HEK293T (cell line): Measurements from ENCODE around the gene STX7.

Experiments
- CTCF ChIA-PET: fragments of 350-600 bp; formaldehyde crosslinking; extraction: SDS; loops from one replicate; lab custom pipeline; 2021; ENCODE audit warnings: antibody characterized with exemption, inconsistent platforms; lab: Yijun Ruan, JAX
- POLR2A ChIA-PET: fragments of 350-600 bp; formaldehyde crosslinking; extraction: SDS; loops from one replicate; lab custom pipeline; 2020; ENCODE audit warnings: antibody characterized with exemption, inconsistent platforms; lab: Yijun Ruan, JAX
- DNase-seq: peaks from one replicate; pipeline ENCODE4 v3.0.0; 2012; ENCODE audit warnings: mixed read lengths; ENCODE audit errors: extremely low spot score
- ARNT ChIP-seq: fragments of 450-650 bp; IDR thresholded peaks from 2 replicates; pipeline ENCODE4 v1.6.1; 2017; ENCODE audit warnings: mild to moderate bottlenecking
- BHLHE40 ChIP-seq: fragments of 450-650 bp; IDR thresholded peaks from 2 replicates; pipeline ENCODE4 v1.6.1; 2016; ENCODE audit warnings: mild to moderate bottlenecking, moderate library complexity, borderline replicate concordance
- CTBP1 ChIP-seq: fragments of 450-650 bp; IDR thresholded peaks from 2 replicates; pipeline ENCODE4 v1.6.1; 2016; ENCODE audit warnings: borderline replicate concordance
- ELF4 ChIP-seq: fragments of 450-650 bp; IDR thresholded peaks from 2 replicates; pipeline ENCODE4 v1.6.1; 2017; ENCODE audit warnings: antibody characterized with exemption
- FOXA1 ChIP-seq: fragments of 450-650 bp; IDR thresholded peaks from 2 replicates; pipeline ENCODE4 v1.6.1; 2016; ENCODE audit warnings: mild to moderate bottlenecking
- FOXK2 ChIP-seq: fragments of 450-650 bp; IDR thresholded peaks from 2 replicates; pipeline ENCODE4 v1.6.1; 2016; ENCODE audit warnings: mild to moderate bottlenecking
- FOXM1 ChIP-seq: fragments of 450-650 bp; IDR thresholded peaks from 2 replicates; pipeline ENCODE4 v1.6.1; 2017; ENCODE audit warnings: mild to moderate bottlenecking, borderline replicate concordance
- HDGF ChIP-seq: fragments of 450-650 bp; IDR thresholded peaks from 2 replicates; pipeline ENCODE4 v1.6.1; 2017; ENCODE audit warnings: antibody characterized with exemption, borderline replicate concordance
- L3MBTL2 ChIP-seq: fragments of 450-650 bp; conservative IDR thresholded peaks from 2 replicates; pipeline ENCODE4 v1.6.1; 2016; ENCODE audit warnings: mild to moderate bottlenecking
- LEF1 ChIP-seq: fragments of 450-650 bp; IDR thresholded peaks from 2 replicates; pipeline ENCODE4 v1.6.1; 2017; ENCODE audit warnings: mild to moderate bottlenecking, borderline replicate concordance
- NFRKB ChIP-seq: fragments of 450-650 bp; IDR thresholded peaks from 2 replicates; pipeline ENCODE4 v1.6.1; 2016; ENCODE audit warnings: mild to moderate bottlenecking, moderate library complexity
- PKNOX1 ChIP-seq: fragments of 450-650 bp; IDR thresholded peaks from 2 replicates; pipeline ENCODE4 v1.6.1; 2016
- SP1 ChIP-seq: fragments of 450-650 bp; IDR thresholded peaks from 2 replicates; pipeline ENCODE4 v1.6.1; 2017
- SUZ12 ChIP-seq: fragments of 450-650 bp; IDR thresholded peaks from 2 replicates; pipeline ENCODE4 v1.6.1; 2016; ENCODE audit warnings: mild to moderate bottlenecking
- TARDBP ChIP-seq: fragments of 450-650 bp; IDR thresholded peaks from 2 replicates; pipeline ENCODE4 v1.6.1; 2016
- ZNF384 ChIP-seq: fragments of 450-650 bp; IDR thresholded peaks from 2 replicates; pipeline ENCODE4 v1.6.1; 2016

STX7 gene

DNA sequence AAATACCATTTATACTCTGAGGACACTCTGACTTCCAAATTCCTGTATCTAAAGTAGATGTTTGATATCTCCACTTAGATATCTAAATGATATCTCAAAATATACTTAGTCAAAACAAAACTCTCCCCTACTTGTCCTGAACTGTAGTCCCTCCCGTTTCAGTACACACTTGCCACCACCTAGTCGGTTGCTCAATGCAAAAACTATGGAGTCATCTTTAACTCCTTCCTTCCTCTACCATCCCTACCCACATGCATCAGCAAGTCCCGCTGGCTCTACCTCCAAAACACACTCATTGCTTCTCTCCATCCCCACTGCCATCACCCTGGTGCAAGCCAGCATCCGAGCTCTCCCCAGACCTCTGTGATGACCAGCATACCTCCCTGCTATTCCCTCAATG, 13.2 kb downstream of the STX7 start:
- ChIA-PET CTCF (no interaction called here), POLR2A (no interaction called here)

GRCh38 chr6:132498638-132499037, 14.3 kb downstream of the STX7 start:
- ChIA-PET POLR2A (no interaction called here), CTCF (no interaction called here)
- no peak for DNase-seq
- no peak for TF ChIP-seq NFRKB
- TF ChIP-seq SP1, result no peak
- no peak for TF ChIP-seq ZNF384
- TF ChIP-seq PKNOX1, result no peak
- no peak for TF ChIP-seq ELF4
- no peak for TF ChIP-seq CTBP1
- TF ChIP-seq BHLHE40, result no peak
- no peak for TF ChIP-seq SUZ12
- TF ChIP-seq HDGF, result no peak
- no peak for TF ChIP-seq FOXK2
- no peak for TF ChIP-seq FOXM1
- TF ChIP-seq TARDBP, result no peak
- no peak for TF ChIP-seq LEF1
- no peak for TF ChIP-seq L3MBTL2
- no peak for TF ChIP-seq FOXA1
- no peak for TF ChIP-seq ARNT

More for the DNA sequence above, 13.2 kb downstream of the STX7 start:
- TF ChIP-seq SUZ12 (no peak), SP1 (no peak), LEF1 (no peak), CTBP1 (no peak), TARDBP (no peak), L3MBTL2 (no peak), FOXA1 (no peak), NFRKB (no peak)
- no peak for DNase-seq

DNA sequence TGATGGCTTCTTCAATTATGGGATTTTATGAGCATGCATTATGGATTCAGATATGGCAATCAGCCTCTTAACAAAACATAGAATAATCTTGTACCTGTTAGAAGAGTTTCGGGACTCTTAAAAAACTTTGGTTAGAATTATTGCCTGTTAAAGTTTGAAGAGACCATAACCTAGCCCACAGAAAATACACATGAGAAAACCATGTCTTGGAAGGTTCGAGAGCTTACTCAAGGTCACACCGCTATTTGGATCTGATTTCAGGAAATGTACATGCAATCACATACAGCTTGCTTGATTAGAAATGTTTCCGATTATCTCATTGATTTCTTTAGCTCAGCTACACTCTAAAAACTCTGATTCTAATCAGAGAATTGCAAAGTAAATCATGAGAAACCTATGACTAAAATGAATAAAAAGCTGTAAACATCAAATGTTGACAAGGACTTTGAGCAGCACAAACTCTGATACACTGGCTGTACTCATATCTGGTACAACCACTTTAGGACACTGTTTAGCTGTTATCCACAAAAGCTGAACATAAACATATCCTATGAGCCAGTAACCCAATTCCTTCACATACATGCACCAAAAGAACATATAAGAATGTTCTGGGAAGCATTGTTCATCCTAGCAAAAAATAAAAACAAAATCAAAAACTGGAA, 16.3 kb downstream of the STX7 start:
- no peak for DNase-seq
- CTCF ChIA-PET, result interaction anchor here (0.9 kb wide), 1 partner anchor 217 kb away, joined by 5 read pairs; no protein-coding TSS in a partner anchor
- TF ChIP-seq CTBP1, result no peak
- TF ChIP-seq SUZ12, result no peak
- no peak for TF ChIP-seq ZNF384
- TF ChIP-seq NFRKB, result no peak
- TF ChIP-seq PKNOX1, result no peak
- TF ChIP-seq ARNT, result no peak
- no peak for TF ChIP-seq FOXK2
- no peak for TF ChIP-seq TARDBP
- TF ChIP-seq SP1, result no peak
- TF ChIP-seq HDGF, result no peak
- no peak for TF ChIP-seq BHLHE40
- no peak for TF ChIP-seq FOXM1
- TF ChIP-seq ELF4, result no peak
- TF ChIP-seq FOXA1, result no peak
- TF ChIP-seq L3MBTL2, result no peak
- no peak for TF ChIP-seq LEF1
- POLR2A ChIA-PET, result interaction anchor here (1.1 to 1.3 kb wide), 2 partner anchors 16 to 317 kb away, joined by 3 read pairs; partner anchors contain the start of genes RPS12 and STX7

DNA sequence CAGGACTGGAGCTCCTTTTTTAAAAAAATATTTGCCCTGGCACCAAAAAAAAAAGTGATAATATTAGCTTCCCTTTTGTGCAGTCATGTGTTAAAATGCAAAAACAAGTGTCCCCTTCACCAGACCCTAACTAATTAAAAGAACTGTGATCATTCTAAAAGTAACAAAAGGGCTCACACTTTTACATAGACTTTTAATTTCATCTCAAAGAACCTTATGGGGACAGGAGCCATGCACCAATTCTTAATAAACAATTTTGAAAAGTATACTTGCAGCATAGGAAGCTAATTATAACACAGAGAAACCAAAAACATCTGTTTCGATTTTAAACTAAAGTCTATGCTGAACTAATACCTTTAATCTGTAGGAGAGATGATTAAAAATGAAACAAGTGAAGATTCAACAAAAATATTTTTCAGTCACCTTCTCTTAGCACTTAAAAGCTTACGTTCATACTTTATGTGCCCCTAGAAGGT, 17.3 kb downstream of the STX7 start:
- DNase-seq, result no peak
- POLR2A ChIA-PET, result interaction anchor here (1.1 kb wide), 1 partner anchor 318 kb away, joined by 3 read pairs; the partner anchor contains the start of gene RPS12
- CTCF ChIA-PET, result interaction anchor here (0.9 kb wide), 1 partner anchor 216 kb away, joined by 4 read pairs; no protein-coding TSS in a partner anchor
- TF ChIP-seq PKNOX1 (no peak), NFRKB (no peak), ELF4 (no peak)

DNA sequence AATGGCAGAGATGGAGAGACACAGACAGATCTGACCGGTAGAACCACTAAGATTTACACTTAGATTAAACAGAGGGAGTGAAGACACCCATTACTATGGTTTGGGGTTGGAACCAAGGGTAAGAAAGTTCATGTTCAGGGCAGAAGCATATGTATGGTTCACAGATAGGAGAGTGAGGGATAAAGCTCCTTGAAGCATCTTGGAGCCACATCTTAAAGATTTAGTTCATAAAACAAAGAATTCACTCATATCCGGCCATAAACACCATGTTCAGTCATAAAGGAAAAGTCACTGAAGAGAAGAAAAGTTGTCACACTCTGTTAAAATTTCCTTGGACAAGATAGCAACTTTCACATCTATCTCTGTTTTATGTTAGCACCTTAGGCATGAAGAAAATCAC, 18.0 kb downstream of the STX7 start:
- no peak for TF ChIP-seq NFRKB
- DNase-seq, result no peak
- CTCF ChIA-PET, result no interaction called here
- POLR2A ChIA-PET, result no interaction called here

- ChIA-PET CTCF (interaction anchor here (0.6 to 1.8 kb wide), 2 partner anchors 212 to 674 kb away, joined by 3 to 9 read pairs; no protein-coding TSS in a partner anchor), POLR2A (no interaction called here)
- TF ChIP-seq FOXA1 (no peak), BHLHE40 (no peak), ELF4 (no peak)
- no peak for DNase-seq
These were observed 21.0 kb downstream of the STX7 start for GRCh38 chr6:132491881-132492280.

- ChIA-PET CTCF (interaction anchor here (0.6 kb wide), 1 partner anchor 673 kb away, joined by 3 read pairs; no protein-coding TSS in a partner anchor), POLR2A (no interaction called here)
- no peak for TF ChIP-seq LEF1
- no peak for TF ChIP-seq SUZ12
- TF ChIP-seq FOXA1, result no peak
- TF ChIP-seq PKNOX1, result no peak
- no peak for DNase-seq
These were observed 21.6 kb downstream of the STX7 start for GRCh38 chr6:132491303-132491702.
